ENCODE measurements around the gene METTL25. TPM values are rescaled to one million over a fixed set of nuclear protein-coding genes. Genes with fewer than 3 reads are reported as not detected.

METTL25 gene
- polyA plus RNA-seq, 1 of the 3 experiments (the other 2 are of a cell fraction) = 3.0 TPM

DNA sequence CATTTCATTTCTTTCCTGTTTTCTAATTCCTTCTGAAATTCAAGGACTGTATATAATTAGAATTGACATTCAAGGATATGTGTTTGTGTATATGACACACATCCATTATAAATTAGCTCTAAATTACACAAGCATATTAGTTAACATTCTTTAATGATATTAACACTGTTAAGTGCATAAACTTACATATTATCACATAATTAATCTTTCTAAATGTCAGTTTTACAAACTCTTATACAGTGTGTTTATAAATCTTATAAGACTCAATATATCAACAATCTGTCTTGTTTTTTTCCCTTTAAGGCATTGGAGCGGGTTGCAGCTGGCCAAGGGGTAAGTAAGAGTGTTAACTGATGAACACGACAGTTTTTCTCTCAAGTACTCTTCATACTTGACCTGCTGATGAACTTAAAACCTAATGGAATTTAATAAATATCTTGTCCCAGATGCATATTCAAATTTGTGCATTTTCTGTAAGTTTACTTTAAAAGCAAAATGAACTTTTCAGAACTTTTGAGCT lies 76.1 kb downstream of the METTL25 start:
- H3F3A ChIP-seq (replicated peaks; ENCODE audit: insufficient read depth) = no peaks in the 10 kb centered on the region
- no peaks in the 10 kb centered on the region for H3K36me3 ChIP-seq (replicated peaks in 1 of 2; ENCODE audit: control insufficient read depth in 1 of 2, insufficient read depth in 2 of 2, low read length in 1 of 2)
- no peak overlapping the region for H3K4me3 ChIP-seq (ENCODE audit: low read depth in 2 of 2, low read length in 1 of 2)
- no peak overlapping the region for H3K9ac ChIP-seq
- no peak for TF ChIP-seq SMC3 (IDR thresholded peaks at IDR 0.05; ENCODE audit: low read depth, low read length)
- TF ChIP-seq GABPA (IDR thresholded peaks at IDR 0.05; ENCODE audit: low read depth) = no peak
- TF ChIP-seq SIN3A (IDR thresholded peaks at IDR 0.05; ENCODE audit: borderline replicate concordance, low read depth, low read length) = no peak
- TF ChIP-seq FOSL2 (IDR thresholded peaks at IDR 0.05; ENCODE audit: borderline replicate concordance, low read depth) = no peak
- TF ChIP-seq RFX5 (IDR thresholded peaks at IDR 0.05; ENCODE audit: low read length) = no peak
- no peak for TF ChIP-seq GATA2 (CRISPR knock-in tag; IDR thresholded peaks at IDR 0.05)
- no peak overlapping the region for H3K4me2 ChIP-seq
- H3K9me3 ChIP-seq = no peaks in the 10 kb centered on the region
- DNase-seq = no peak
- H3K27me3 ChIP-seq (ENCODE audit: insufficient read depth) = no peaks in the 10 kb centered on the region
- no peaks in the 10 kb centered on the region for H4K20me1 ChIP-seq (ENCODE audit: insufficient read depth)
- ChIA-PET CTCF (interaction anchor here (0.8 kb wide), 1 partner anchor 21 kb away, joined by 3 read pairs; no protein-coding TSS in a partner anchor), POLR2A (no interaction called here)
- no peaks in the 10 kb centered on the region for H3K9me2 ChIP-seq
- no peaks in the 10 kb centered on the region; a peak in 1 of 4 replicates for H3K4me1 ChIP-seq (ENCODE audit: control insufficient read depth in 1 of 2, insufficient read depth in 2 of 2, low read depth in 1 of 2, low read length in 1 of 2)
- H3K79me2 ChIP-seq (ENCODE audit: insufficient read depth) = no peaks in the 10 kb centered on the region
- 87% methylated on average over 2 of the region's 2 CpGs for WGBS (ENCODE audit: low lambda C conversion rate)
- no peak overlapping the region for H3K27ac ChIP-seq (ENCODE audit: low read depth in 2 of 2, low read length in 1 of 2)
- no peak overlapping the region for H2AFZ ChIP-seq (ENCODE audit: low read depth)

DNA sequence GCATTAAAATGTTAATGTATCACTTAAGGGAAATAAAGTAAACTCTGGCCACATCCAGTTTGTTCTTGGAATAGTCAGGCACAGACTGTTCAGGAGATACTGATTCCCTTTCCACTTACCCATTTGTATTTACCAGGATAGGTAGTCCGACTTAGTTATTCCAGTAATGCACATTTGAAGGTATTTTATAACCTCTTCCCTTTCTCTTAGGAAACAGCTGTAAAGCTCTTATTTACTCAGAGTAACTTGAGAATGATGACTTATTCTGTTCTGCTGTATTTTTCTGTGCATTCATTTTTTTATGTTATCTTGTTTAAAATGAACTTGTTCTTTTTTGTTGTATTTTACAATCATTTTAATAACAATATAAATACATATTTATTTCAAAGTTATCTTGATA lies 78.0 kb downstream of the METTL25 start:
- CTCF ChIA-PET = no interaction called here

DNA sequence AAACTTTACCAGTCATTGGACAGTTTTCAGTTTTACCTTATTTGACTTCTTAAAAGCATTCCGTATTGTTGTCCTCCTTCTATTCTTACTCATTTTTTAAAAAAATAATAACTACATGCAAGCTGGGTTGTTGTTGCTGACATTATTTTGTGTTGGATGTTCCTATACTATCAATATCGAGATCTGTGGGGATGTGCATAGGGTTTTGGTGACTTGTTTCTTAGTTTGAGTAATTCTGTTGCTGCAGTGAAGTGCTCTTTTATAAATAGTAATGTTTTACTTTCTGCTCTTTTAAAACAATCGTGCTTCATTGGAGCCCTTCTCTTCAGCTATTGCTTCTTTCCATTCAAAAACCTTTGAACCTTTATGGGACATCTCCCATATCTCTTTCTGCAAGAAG lies 79.4 kb downstream of the METTL25 start:
- Histone ChIP-seq H3K27ac (ENCODE audit: low read depth in 2 of 2, low read length in 1 of 2) (no peak overlapping the region), H3K4me3 (ENCODE audit: low read depth in 2 of 2, low read length in 1 of 2) (no peak overlapping the region), H3K36me3 (replicated peaks in 1 of 2; ENCODE audit: control insufficient read depth in 1 of 2, insufficient read depth in 2 of 2, low read length in 1 of 2) (peaks cover 1 to 4% of the 10 kb centered on the region in 2 experiments), H3K27me3 (ENCODE audit: insufficient read depth) (no peaks in the 10 kb centered on the region), H3K4me2 (no peak overlapping the region), H2AFZ (ENCODE audit: low read depth) (no peak overlapping the region), H3K79me2 (ENCODE audit: insufficient read depth) (no peaks in the 10 kb centered on the region), H3K4me1 (ENCODE audit: control insufficient read depth in 1 of 2, insufficient read depth in 2 of 2, low read depth in 1 of 2, low read length in 1 of 2) (no peaks in the 10 kb centered on the region; a peak in 1 of 4 replicates), H3K9me3 (no peaks in the 10 kb centered on the region), H3F3A (replicated peaks; ENCODE audit: insufficient read depth) (no peaks in the 10 kb centered on the region), H3K9me2 (no peaks in the 10 kb centered on the region), H4K20me1 (ENCODE audit: insufficient read depth) (no peaks in the 10 kb centered on the region), H3K9ac (no peak overlapping the region)
- TF ChIP-seq FOXM1 (IDR thresholded peaks at IDR 0.05; ENCODE audit: low read depth) = no peak
- TF ChIP-seq, protein P1, sequence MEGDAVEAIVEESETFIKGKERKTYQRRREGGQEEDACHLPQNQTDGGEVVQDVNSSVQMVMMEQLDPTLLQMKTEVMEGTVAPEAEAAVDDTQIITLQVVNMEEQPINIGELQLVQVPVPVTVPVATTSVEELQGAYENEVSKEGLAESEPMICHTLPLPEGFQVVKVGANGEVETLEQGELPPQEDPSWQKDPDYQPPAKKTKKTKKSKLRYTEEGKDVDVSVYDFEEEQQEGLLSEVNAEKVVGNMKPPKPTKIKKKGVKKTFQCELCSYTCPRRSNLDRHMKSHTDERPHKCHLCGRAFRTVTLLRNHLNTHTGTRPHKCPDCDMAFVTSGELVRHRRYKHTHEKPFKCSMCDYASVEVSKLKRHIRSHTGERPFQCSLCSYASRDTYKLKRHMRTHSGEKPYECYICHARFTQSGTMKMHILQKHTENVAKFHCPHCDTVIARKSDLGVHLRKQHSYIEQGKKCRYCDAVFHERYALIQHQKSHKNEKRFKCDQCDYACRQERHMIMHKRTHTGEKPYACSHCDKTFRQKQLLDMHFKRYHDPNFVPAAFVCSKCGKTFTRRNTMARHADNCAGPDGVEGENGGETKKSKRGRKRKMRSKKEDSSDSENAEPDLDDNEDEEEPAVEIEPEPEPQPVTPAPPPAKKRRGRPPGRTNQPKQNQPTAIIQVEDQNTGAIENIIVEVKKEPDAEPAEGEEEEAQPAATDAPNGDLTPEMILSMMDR (IDR thresholded peaks at IDR 0.05) = no peak
- CTCF ChIA-PET = no interaction called here
- WGBS (ENCODE audit: low lambda C conversion rate) = 89% methylated on average over 3 of the region's 3 CpGs
- no peak for DNase-seq
- POLR2A ChIA-PET = no interaction called here

More for the DNA sequence above, 78.0 kb downstream of the METTL25 start:
- Histone ChIP-seq H3K4me3 (ENCODE audit: low read depth in 2 of 2, low read length in 1 of 2) (no peak overlapping the region), H4K20me1 (ENCODE audit: insufficient read depth) (no peaks in the 10 kb centered on the region), H3K36me3 (replicated peaks in 1 of 2; ENCODE audit: control insufficient read depth in 1 of 2, insufficient read depth in 2 of 2, low read length in 1 of 2) (peaks cover 0 to 4% of the 10 kb centered on the region in 2 experiments), H3K4me1 (ENCODE audit: control insufficient read depth in 1 of 2, insufficient read depth in 2 of 2, low read depth in 1 of 2, low read length in 1 of 2) (no peaks in the 10 kb centered on the region; a peak in 1 of 4 replicates), H3K4me2 (no peak overlapping the region), H3K9me2 (no peaks in the 10 kb centered on the region), H3K9ac (no peak overlapping the region), H3K9me3 (no peaks in the 10 kb centered on the region), H3K79me2 (ENCODE audit: insufficient read depth) (no peaks in the 10 kb centered on the region), H3K27me3 (ENCODE audit: insufficient read depth) (no peaks in the 10 kb centered on the region), H3F3A (replicated peaks; ENCODE audit: insufficient read depth) (no peaks in the 10 kb centered on the region), H3K27ac (ENCODE audit: low read depth in 2 of 2, low read length in 1 of 2) (no peak overlapping the region), H2AFZ (ENCODE audit: low read depth) (no peak overlapping the region)
- no peak for DNase-seq
- 75% methylated on average over 1 of the region's 1 CpG for WGBS (ENCODE audit: low lambda C conversion rate)
- TF ChIP-seq, protein P2, sequence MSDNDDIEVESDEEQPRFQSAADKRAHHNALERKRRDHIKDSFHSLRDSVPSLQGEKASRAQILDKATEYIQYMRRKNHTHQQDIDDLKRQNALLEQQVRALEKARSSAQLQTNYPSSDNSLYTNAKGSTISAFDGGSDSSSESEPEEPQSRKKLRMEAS (IDR thresholded peaks at IDR 0.05; ENCODE audit: low read depth) = no peak
- TF ChIP-seq FOXM1 (IDR thresholded peaks at IDR 0.05; ENCODE audit: low read depth) (no peak), RAD21 (IDR thresholded peaks at IDR 0.05; ENCODE audit: low read length) (no peak), CHD2 (IDR thresholded peaks at IDR 0.05; ENCODE audit: low read length, partially characterized antibody) (no peak)
- POLR2A ChIA-PET = no interaction called here

All from SK-N-SH (cell line).